IMR-90 (cell line): ENCODE results near the gene ARHGEF9. TPM values are rescaled to one million over a fixed set of nuclear protein-coding genes. Genes with fewer than 3 reads are reported as not detected.

Experiments used
- ATAC-seq: fragments of 200-7000 bp; cut with Tn5 transposase; 2 replicates; pipeline ENCODE4 v1.9.1; 2020; ENCODE audit warnings: low read depth, mild to moderate bottlenecking, moderate library complexity
- BruUV-seq: library from RNA; stranded (reverse); fragments of 400-500 nt; replicated peaks from 2 replicates; lab custom pipeline; 2021; lab: Mats Ljungman, UMichigan
- CTCF ChIA-PET: fragments of 300-600 bp; formaldehyde crosslinking; extraction: SDS; loops from one replicate; lab custom pipeline; 2021; ENCODE audit warnings: antibody characterized with exemption; lab: Yijun Ruan, JAX
- POLR2A ChIA-PET: fragments of 300-600 bp; sonication (Branson Sonifier 250); formaldehyde crosslinking; loops from one replicate; lab custom pipeline; 2022; ENCODE audit warnings: antibody characterized with exemption; ENCODE audit not compliant: unreplicated experiment; lab: Charles Lee
- DNase-seq: peaks from one replicate; pipeline ENCODE4 v3.0.0; 2013
- H2AFZ ChIP-seq: replicated peaks from 2 replicates; pipeline ENCODE3; 2013; ENCODE audit warnings: low read length, mild to moderate bottlenecking; ENCODE audit not compliant: poor library complexity
- H2AK5ac ChIP-seq: 2 replicates; pipeline ENCODE4 v1.6.1; 2013; ENCODE audit warnings: low read depth, low read length, inconsistent platforms
- H2AK9ac ChIP-seq: replicated peaks from 2 replicates; pipeline ENCODE3; 2013; ENCODE audit warnings: mild to moderate bottlenecking, low read depth, low read length, moderate library complexity; ENCODE audit not compliant: poor library complexity
- H2BK120ac ChIP-seq: 2 replicates; pipeline ENCODE4 v1.6.1; 2013; ENCODE audit warnings: low read depth, low read length, inconsistent platforms
- H2BK15ac ChIP-seq: 3 replicates; pipeline ENCODE4 v1.6.1; 2013; ENCODE audit warnings: low read depth, low read length, inconsistent platforms
- H2BK20ac ChIP-seq: 2 replicates; pipeline ENCODE4 v1.6.1; 2013; ENCODE audit warnings: low read depth, mild to moderate bottlenecking, inconsistent platforms, low read length, moderate library complexity
- H2BK5ac ChIP-seq: 2 replicates; pipeline ENCODE4 v1.6.1; 2013; ENCODE audit warnings: mild to moderate bottlenecking, low read depth, low read length, inconsistent platforms; ENCODE audit not compliant: poor library complexity, severe bottlenecking
- H3K14ac ChIP-seq: replicated peaks from 2 replicates; pipeline ENCODE4 v1.6.1; 2013; ENCODE audit warnings: low read depth, low read length, inconsistent platforms
- H3K18ac ChIP-seq: 2 replicates; pipeline ENCODE4 v1.6.1; 2013; ENCODE audit warnings: low read depth, low read length, control low read depth
- H3K23ac ChIP-seq: 2 replicates; pipeline ENCODE4 v1.6.1; 2013; ENCODE audit warnings: low read depth, low read length, inconsistent platforms
- H3K27ac ChIP-seq: 2 replicates; pipeline ENCODE4 v1.5.1; 2013; ENCODE audit warnings: mild to moderate bottlenecking, control low read depth, low read length; ENCODE audit not compliant: insufficient read depth
- H3K27me3 ChIP-seq: 2 replicates; pipeline ENCODE4 v1.6.1; 2013; ENCODE audit warnings: low read length; ENCODE audit not compliant: control insufficient read depth, insufficient read depth
- H3K36me3 ChIP-seq: 2 replicates; pipeline ENCODE4 v1.6.1; 2013; ENCODE audit warnings: low read length, mixed read lengths; ENCODE audit not compliant: control insufficient read depth, insufficient read depth
- H3K4ac ChIP-seq: 2 replicates; pipeline ENCODE4 v1.6.1; 2013; ENCODE audit warnings: low read depth, low read length, inconsistent platforms
- H3K4me1 ChIP-seq: 2 replicates; pipeline ENCODE4 v1.6.1; 2013; ENCODE audit warnings: low read length, mixed read lengths; ENCODE audit not compliant: control insufficient read depth, insufficient read depth
- H3K4me2 ChIP-seq: 2 replicates; pipeline ENCODE4 v1.6.1; 2013; ENCODE audit warnings: low read depth, mild to moderate bottlenecking, control low read depth, low read length, moderate library complexity
- H3K4me3 ChIP-seq: 2 replicates; pipeline ENCODE4 v1.5.1; 2013; ENCODE audit warnings: low read depth, mild to moderate bottlenecking, control low read depth, low read length, moderate library complexity; ENCODE audit not compliant: insufficient read depth
- H3K56ac ChIP-seq: 2 replicates; pipeline ENCODE4 v1.6.1; 2013; ENCODE audit warnings: low read length, inconsistent platforms; ENCODE audit not compliant: insufficient read depth; ENCODE audit errors: extremely low read depth
- H3K79me1 ChIP-seq, 2 experiments: 2 replicates each; pipeline ENCODE4 v1.6.1; 2013; ENCODE audit warnings: low read length in 2 of 2, inconsistent platforms in 1 of 2, low read depth in 1 of 2
- H3K9ac ChIP-seq: 2 replicates; pipeline ENCODE4 v1.6.1; 2013; ENCODE audit warnings: low read depth, low read length, control low read depth
- H3K9me1 ChIP-seq: 2 replicates; pipeline ENCODE4 v1.6.1; 2013; ENCODE audit warnings: low read length, inconsistent platforms; ENCODE audit not compliant: insufficient read depth
- H3K9me3 ChIP-seq: 2 replicates; pipeline ENCODE4 v1.6.1; 2013; ENCODE audit warnings: low read length; ENCODE audit not compliant: control insufficient read depth, insufficient read depth
- H4K20me1 ChIP-seq: 2 replicates; pipeline ENCODE4 v1.6.1; 2013; ENCODE audit warnings: low read length, inconsistent platforms; ENCODE audit not compliant: insufficient read depth
- H4K5ac ChIP-seq: 2 replicates; pipeline ENCODE4 v1.6.1; 2013; ENCODE audit warnings: mild to moderate bottlenecking, low read depth, low read length, control low read depth
- H4K8ac ChIP-seq, 2 experiments: 2 replicates each; pipeline ENCODE4 v1.6.1; 2013; ENCODE audit warnings: low read depth in 2 of 2, low read length in 2 of 2, control low read depth in 1 of 2, inconsistent platforms in 1 of 2
- H4K91ac ChIP-seq: 2 replicates; pipeline ENCODE4 v1.6.1; 2013; ENCODE audit warnings: low read depth, low read length, inconsistent platforms; ENCODE audit not compliant: insufficient read depth
- CEBPB ChIP-seq: IDR thresholded peaks from 2 replicates; pipeline ENCODE4 v1.6.1; 2012; ENCODE audit warnings: low read depth, low read length, improper control_type of control experiment
- MAZ ChIP-seq: IDR thresholded peaks from 2 replicates; pipeline ENCODE4 v1.6.1; 2012; ENCODE audit warnings: low read depth, mild to moderate bottlenecking, low read length, improper control_type of control experiment, moderate library complexity, borderline replicate concordance
- MXI1 ChIP-seq: IDR thresholded peaks from 2 replicates; pipeline ENCODE4 v1.6.1; 2012; ENCODE audit warnings: low read depth, mild to moderate bottlenecking, low read length, moderate library complexity, borderline replicate concordance
- RFX5 ChIP-seq: IDR thresholded peaks from 2 replicates; pipeline ENCODE4 v1.8.0; 2012; ENCODE audit warnings: low read depth, mild to moderate bottlenecking, low read length, moderate library complexity
- WGBS, 2 experiments: methylation state at CpG; one replicate each; pipeline versions ENCODE4 v1.1.5 to v1.1.7; 2013; ENCODE audit warnings: missing lambda C conversion rate in 2 of 2; ENCODE audit not compliant: insufficient read length in 1 of 2; ENCODE audit errors: extremely low coverage in 2 of 2; 5-methylcytosine and 5-hydroxymethylcytosine counted together
- dilution Hi-C: fragments of 300-500 bp; cut with HindIII; formaldehyde crosslinking; loops from one replicate; pipeline ENCODE4 v1.14.3; 2018; ENCODE audit warnings: low sequenced_read_pairs; ENCODE audit not compliant: unreplicated experiment
- in situ Hi-C: fragments of 300-500 bp; cut with MboI; formaldehyde crosslinking; loops from 3 replicates; pipeline ENCODE4 v1.14.3; 2019; ENCODE audit warnings: low sequenced_read_pairs, inconsistent platforms, mixed read lengths
- intact Hi-C: fragments of 100-400 bp; cut with micrococcal nuclease; formaldehyde crosslinking; loops from 2 replicates; pipeline ENCODE4 v1.10.0; 2022
- polyA plus RNA-seq, 3 experiments: library from polyadenylated mRNA; depleted of rRNA; stranded (reverse); fragments of >200 nt; gene quantifications; 2 replicates each; pipeline ENCODE4 v1.2.3, GENCODE V29; 2012; ENCODE audit warnings: low replicate concordance in 1 of 3
- total RNA-seq: library from RNA; depleted of rRNA; stranded (reverse); fragments of >200 nt; gene quantifications from 2 replicates; pipeline ENCODE4 v1.2.3, GENCODE V29; 2012
- TF ChIP-seq, protein P1 (sequence below): fragments of 150-350 bp; IDR thresholded peaks from 2 replicates; pipeline ENCODE4 v1.6.1; 2016; ENCODE audit warnings: low read depth, mild to moderate bottlenecking, low read length, moderate library complexity, borderline replicate concordance

The ARHGEF9 gene
- total and polyA plus RNA-seq, 2 of the 4 experiments (the other 2 are of a cell fraction), result 7.1 to 11.8 TPM

DNA sequence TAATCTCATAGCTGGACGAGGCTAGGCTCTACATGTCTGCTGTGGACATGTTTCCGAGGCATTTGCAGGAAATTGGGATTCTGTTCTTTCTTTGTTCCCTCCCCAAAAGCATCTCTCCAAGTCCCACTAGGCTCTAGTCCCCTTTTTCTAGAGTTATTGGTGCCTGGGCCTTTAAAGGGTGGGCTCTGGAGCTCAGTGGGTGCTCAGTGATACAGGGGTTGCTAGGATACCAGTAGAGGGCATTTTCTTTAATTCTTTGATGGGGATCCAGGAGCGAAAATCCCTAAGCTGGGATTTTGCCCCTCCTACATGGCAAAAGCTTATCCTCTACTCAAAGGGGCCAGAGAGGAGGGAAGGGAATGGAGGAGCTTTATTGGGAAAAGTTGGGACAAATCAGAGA is 34.2 kb downstream of the ARHGEF9 start:
- Histone ChIP-seq H3K36me3 (no peaks in the 10 kb centered on the region), H3K9ac (no peak overlapping the region), H4K8ac (no peak overlapping the region), H3K56ac (no peak overlapping the region), H2AFZ (no peak overlapping the region), H3K4me3 (no peak overlapping the region), H4K20me1 (no peaks in the 10 kb centered on the region), H3K18ac (no peak overlapping the region), H2BK20ac (no peak overlapping the region), H3K14ac (no peak overlapping the region), H4K5ac (no peak overlapping the region), H2AK9ac (no peak overlapping the region), H3K79me1 (peaks cover 0 to 10% of the 10 kb centered on the region in 2 experiments; a peak in 1 of 4 replicates), H3K4ac (no peak overlapping the region), H4K91ac (no peak overlapping the region), H3K27me3 (peaks cover 2% of the 10 kb centered on the region; the same call in 1 of the 2 replicates), H3K4me2 (no peak overlapping the region), H3K23ac (no peak overlapping the region), H2AK5ac (no peak overlapping the region), H2BK120ac (no peak overlapping the region), H2BK5ac (no peak overlapping the region), H3K4me1 (no peaks in the 10 kb centered on the region), H3K9me3 (no peaks in the 10 kb centered on the region), H3K27ac (no peak overlapping the region), H3K9me1 (no peaks in the 10 kb centered on the region), H2BK15ac (no peak overlapping the region)
- in situ Hi-C loops (loop anchor here (10.0 kb wide), 1 partner anchor 454 kb away; the partner anchor contains the start of gene AMER1), dilution Hi-C loops (no loop called here), intact Hi-C loops (no loop called here)
- no peak for DNase-seq
- no CpG with 5 or more reads among the region's 3 CpGs for WGBS, 2 experiments
- no TSS peak for BruUV-seq
- ChIA-PET POLR2A (no interaction called here), CTCF (no interaction called here)
- no peak for ATAC-seq
- TF ChIP-seq MXI1 (no peak), RFX5 (no peak), MAZ (no peak), CEBPB (no peak)
- TF ChIP-seq, protein P1, sequence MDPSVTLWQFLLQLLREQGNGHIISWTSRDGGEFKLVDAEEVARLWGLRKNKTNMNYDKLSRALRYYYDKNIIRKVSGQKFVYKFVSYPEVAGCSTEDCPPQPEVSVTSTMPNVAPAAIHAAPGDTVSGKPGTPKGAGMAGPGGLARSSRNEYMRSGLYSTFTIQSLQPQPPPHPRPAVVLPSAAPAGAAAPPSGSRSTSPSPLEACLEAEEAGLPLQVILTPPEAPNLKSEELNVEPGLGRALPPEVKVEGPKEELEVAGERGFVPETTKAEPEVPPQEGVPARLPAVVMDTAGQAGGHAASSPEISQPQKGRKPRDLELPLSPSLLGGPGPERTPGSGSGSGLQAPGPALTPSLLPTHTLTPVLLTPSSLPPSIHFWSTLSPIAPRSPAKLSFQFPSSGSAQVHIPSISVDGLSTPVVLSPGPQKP, result no peak
